HEK293T (cell line): Measurements from ENCODE around the gene NSMCE1.
"Not testable (repeated sequence)": the region's sequence is repeated elsewhere in the genome, so short reads cannot be mapped to it uniquely, and the experiment has no call there.

Experiments
- CTCF ChIA-PET: fragments of 350-600 bp; formaldehyde crosslinking; extraction: SDS; loops from one replicate; lab custom pipeline; 2021; ENCODE audit warnings: antibody characterized with exemption, inconsistent platforms; lab: Yijun Ruan, JAX
- POLR2A ChIA-PET: fragments of 350-600 bp; formaldehyde crosslinking; extraction: SDS; loops from one replicate; lab custom pipeline; 2020; ENCODE audit warnings: antibody characterized with exemption, inconsistent platforms; lab: Yijun Ruan, JAX
- DNase-seq: peaks from one replicate; pipeline ENCODE4 v3.0.0; 2012; ENCODE audit warnings: mixed read lengths; ENCODE audit errors: extremely low spot score
- BHLHE40 ChIP-seq: fragments of 450-650 bp; IDR thresholded peaks from 2 replicates; pipeline ENCODE4 v1.6.1; 2016; ENCODE audit warnings: mild to moderate bottlenecking, moderate library complexity, borderline replicate concordance
- CTBP1 ChIP-seq: fragments of 450-650 bp; IDR thresholded peaks from 2 replicates; pipeline ENCODE4 v1.6.1; 2016; ENCODE audit warnings: borderline replicate concordance
- ELF4 ChIP-seq: fragments of 450-650 bp; IDR thresholded peaks from 2 replicates; pipeline ENCODE4 v1.6.1; 2017; ENCODE audit warnings: antibody characterized with exemption
- FOXA1 ChIP-seq: fragments of 450-650 bp; IDR thresholded peaks from 2 replicates; pipeline ENCODE4 v1.6.1; 2016; ENCODE audit warnings: mild to moderate bottlenecking
- FOXK2 ChIP-seq: fragments of 450-650 bp; IDR thresholded peaks from 2 replicates; pipeline ENCODE4 v1.6.1; 2016; ENCODE audit warnings: mild to moderate bottlenecking
- FOXM1 ChIP-seq: fragments of 450-650 bp; IDR thresholded peaks from 2 replicates; pipeline ENCODE4 v1.6.1; 2017; ENCODE audit warnings: mild to moderate bottlenecking, borderline replicate concordance
- HDGF ChIP-seq: fragments of 450-650 bp; IDR thresholded peaks from 2 replicates; pipeline ENCODE4 v1.6.1; 2017; ENCODE audit warnings: antibody characterized with exemption, borderline replicate concordance
- L3MBTL2 ChIP-seq: fragments of 450-650 bp; conservative IDR thresholded peaks from 2 replicates; pipeline ENCODE4 v1.6.1; 2016; ENCODE audit warnings: mild to moderate bottlenecking
- LEF1 ChIP-seq: fragments of 450-650 bp; IDR thresholded peaks from 2 replicates; pipeline ENCODE4 v1.6.1; 2017; ENCODE audit warnings: mild to moderate bottlenecking, borderline replicate concordance
- NFRKB ChIP-seq: fragments of 450-650 bp; IDR thresholded peaks from 2 replicates; pipeline ENCODE4 v1.6.1; 2016; ENCODE audit warnings: mild to moderate bottlenecking, moderate library complexity
- PKNOX1 ChIP-seq: fragments of 450-650 bp; IDR thresholded peaks from 2 replicates; pipeline ENCODE4 v1.6.1; 2016
- SP1 ChIP-seq: fragments of 450-650 bp; IDR thresholded peaks from 2 replicates; pipeline ENCODE4 v1.6.1; 2017
- SUZ12 ChIP-seq: fragments of 450-650 bp; IDR thresholded peaks from 2 replicates; pipeline ENCODE4 v1.6.1; 2016; ENCODE audit warnings: mild to moderate bottlenecking
- TARDBP ChIP-seq: fragments of 450-650 bp; IDR thresholded peaks from 2 replicates; pipeline ENCODE4 v1.6.1; 2016
- ZNF384 ChIP-seq: fragments of 450-650 bp; IDR thresholded peaks from 2 replicates; pipeline ENCODE4 v1.6.1; 2016

NSMCE1 gene

DNA sequence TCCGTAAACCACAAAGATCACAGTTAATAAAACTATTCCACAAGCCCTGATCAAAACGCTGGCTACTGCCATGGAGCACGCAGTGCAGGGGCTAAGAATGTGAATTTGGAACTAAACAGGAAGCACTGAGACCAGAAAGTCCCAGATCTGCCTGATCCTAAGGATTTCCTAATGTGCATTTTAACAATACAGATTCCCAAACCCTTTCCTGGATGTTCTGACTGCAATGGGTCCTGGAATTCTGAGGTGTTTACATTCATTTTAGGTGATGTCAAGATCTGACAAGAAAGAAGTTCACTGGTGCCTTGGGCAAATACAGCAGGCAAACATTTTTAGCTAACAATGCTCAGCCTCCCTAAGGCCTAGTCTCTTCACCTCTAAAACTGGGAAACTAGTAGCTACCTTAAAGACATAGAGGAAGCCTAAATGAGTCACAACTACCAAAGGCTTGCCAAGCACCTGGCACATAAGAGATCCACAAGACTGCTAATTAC, 10.3 kb downstream of the NSMCE1 start:
- ChIA-PET POLR2A (interaction anchor here (1.0 kb wide), 1 partner anchor 10 kb away, joined by 4 read pairs; the partner anchor contains the start of gene NSMCE1), CTCF (no interaction called here)
- no peak for TF ChIP-seq LEF1
- no peak for TF ChIP-seq L3MBTL2
- TF ChIP-seq FOXA1, result no peak
- TF ChIP-seq FOXM1, result no peak
- TF ChIP-seq ZNF384, result no peak
- no peak for TF ChIP-seq CTBP1
- no peak for DNase-seq

- CTCF ChIA-PET, result no interaction called here
- POLR2A ChIA-PET, result interaction anchor here (0.6 to 1.0 kb wide), 2 partner anchors 11 to 54 kb away, joined by 3 to 4 read pairs; partner anchors contain the start of genes KDM8 and NSMCE1
- TF ChIP-seq SP1, result no peak
- TF ChIP-seq TARDBP, result no peak
- no peak for TF ChIP-seq PKNOX1
- TF ChIP-seq HDGF, result no peak
- DNase-seq, result no peak
These were observed 11.3 kb downstream of the NSMCE1 start for GRCh38 chr16:27257271-27257670.

DNA sequence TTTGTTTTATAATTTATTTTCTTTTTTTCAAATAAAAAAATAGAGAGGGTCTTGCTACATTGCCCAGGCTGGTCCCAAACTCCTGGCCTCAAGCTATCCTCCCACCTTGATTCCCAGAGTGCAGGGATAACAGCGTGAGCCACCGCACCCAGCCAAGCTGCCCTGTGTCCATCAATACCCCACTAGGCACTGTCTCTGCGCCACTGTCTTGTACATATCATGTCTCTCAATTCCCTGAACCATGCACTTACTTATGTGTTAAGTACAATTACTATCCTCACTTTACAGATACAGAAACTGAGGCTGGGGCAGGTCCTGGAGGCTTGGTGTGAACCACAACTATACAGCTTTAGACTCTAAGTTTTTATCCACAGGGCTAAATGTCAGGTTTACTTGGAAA, 11.7 kb downstream of the NSMCE1 start:
- POLR2A ChIA-PET, result no interaction called here
- CTCF ChIA-PET, result no interaction called here
- TF ChIP-seq FOXA1 (no peak), LEF1 (no peak), SUZ12 (no peak), ZNF384 (no peak), SP1 (no peak)
- DNase-seq, result no peak

- no peak for TF ChIP-seq PKNOX1
- no peak for TF ChIP-seq SUZ12
- TF ChIP-seq FOXK2, result no peak
- TF ChIP-seq TARDBP, result no peak
- no peak for TF ChIP-seq ELF4
- no peak for TF ChIP-seq BHLHE40
- TF ChIP-seq ZNF384, result no peak
- TF ChIP-seq HDGF, result no peak
- TF ChIP-seq FOXA1, result no peak
- no peak for TF ChIP-seq LEF1
- no peak for TF ChIP-seq L3MBTL2
- no peak for TF ChIP-seq FOXM1
- CTCF ChIA-PET, result no interaction called here
These were observed 14.2 kb downstream of the NSMCE1 start for GRCh38 chr16:27254262-27254811.

DNA sequence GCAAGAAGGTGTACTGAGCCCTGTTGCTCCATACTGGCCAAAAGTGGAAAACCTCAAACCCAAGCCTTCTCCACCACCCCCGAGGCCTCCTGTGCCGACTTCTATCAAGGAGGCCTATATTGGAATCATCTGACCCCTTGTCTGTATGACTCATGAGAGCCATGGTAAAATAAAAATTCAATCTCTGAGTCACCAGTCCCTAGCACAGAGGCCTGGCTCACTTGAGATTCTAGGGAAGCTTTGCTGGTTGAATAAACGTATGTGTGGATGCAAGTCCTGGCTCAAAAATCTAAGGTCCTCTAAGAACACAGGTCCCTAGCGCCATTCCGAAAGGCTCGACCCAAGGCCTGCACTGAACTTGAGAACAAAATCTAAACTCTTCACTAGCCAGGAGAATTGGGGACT, 15.0 kb downstream of the NSMCE1 start:
- TF ChIP-seq SP1 (no peak), FOXK2 (no peak), ZNF384 (no peak), PKNOX1 (no peak)
- POLR2A ChIA-PET, result no interaction called here
- DNase-seq, result no peak
- CTCF ChIA-PET, result no interaction called here

More at GRCh38 chr16:27254262-27254811, 14.2 kb downstream of the NSMCE1 start:
- DNase-seq, result no peak
- POLR2A ChIA-PET, result no interaction called here

DNA sequence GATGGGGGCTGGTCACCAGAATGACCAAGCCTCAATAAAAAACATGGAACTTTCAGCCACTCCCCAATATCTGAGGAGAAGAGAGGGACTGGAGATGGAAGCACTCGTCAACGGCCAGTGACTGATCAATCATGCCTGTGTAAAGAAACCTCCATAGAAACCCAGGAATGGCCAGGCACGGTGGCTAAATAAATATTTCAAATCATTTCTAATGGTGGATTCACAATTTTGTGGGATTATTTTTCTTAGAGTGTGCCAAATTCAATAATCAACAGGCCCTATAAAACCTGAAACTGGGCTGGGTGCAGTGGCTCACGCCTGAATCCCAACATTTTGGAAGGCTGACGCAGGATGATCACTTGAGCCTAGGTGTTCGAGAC, 16.4 kb downstream of the NSMCE1 start:
- ChIA-PET POLR2A (no interaction called here), CTCF (no interaction called here)
- no peak for TF ChIP-seq FOXM1
- TF ChIP-seq PKNOX1, result no peak
- TF ChIP-seq NFRKB, result no peak
- TF ChIP-seq CTBP1, result no peak
- no peak for TF ChIP-seq FOXA1
- no peak for DNase-seq

DNA sequence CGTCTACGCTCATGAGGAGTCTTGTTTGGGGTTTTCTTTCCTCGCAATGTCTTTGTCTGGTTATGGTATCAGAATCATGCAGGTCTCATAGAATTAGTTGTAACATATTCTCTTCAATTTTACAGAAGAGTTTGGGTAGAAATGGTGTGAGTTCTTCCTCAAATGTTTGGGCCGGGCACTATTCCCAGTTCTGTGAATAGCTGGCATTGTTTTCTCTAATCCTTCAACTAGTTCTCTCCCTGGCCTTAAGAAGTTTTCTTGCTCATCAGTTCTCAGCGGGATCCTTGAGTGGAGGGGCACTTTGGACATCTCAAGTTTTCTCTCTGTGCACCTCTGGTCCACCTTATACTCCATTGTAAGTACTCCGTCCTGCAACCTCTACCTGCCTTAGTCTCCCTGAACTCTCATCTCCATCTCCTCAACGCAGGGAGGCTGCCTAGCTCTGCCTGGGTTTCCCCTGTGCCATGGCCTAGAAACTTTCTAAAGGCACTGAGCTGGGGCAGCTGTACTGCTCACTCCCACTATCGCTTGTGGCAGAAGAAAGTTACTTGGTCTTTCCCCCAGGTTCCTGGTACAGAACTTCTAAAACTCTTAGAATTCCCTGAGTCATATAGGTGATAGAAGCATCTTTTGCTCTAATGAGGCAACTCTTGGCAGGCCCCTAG, 16.9 kb downstream of the NSMCE1 start:
- POLR2A ChIA-PET, result no interaction called here
- DNase-seq, result no peak
- CTCF ChIA-PET, result interaction anchor here (0.6 kb wide), 1 partner anchor 205 kb away, joined by 4 read pairs; no protein-coding TSS in a partner anchor
- TF ChIP-seq ELF4 (no peak), HDGF (no peak), SUZ12 (no peak), FOXK2 (no peak), FOXM1 (no peak), BHLHE40 (no peak), L3MBTL2 (no peak), ZNF384 (no peak), SP1 (no peak)

- CTCF ChIA-PET, result interaction anchor here (0.8 kb wide), 1 partner anchor 15 kb away, joined by 3 read pairs; no protein-coding TSS in a partner anchor
- POLR2A ChIA-PET, result not testable (repeated sequence)
These were observed 19.7 kb downstream of the NSMCE1 start for GRCh38 chr16:27248886-27249285.

More at GRCh38 chr16:27248886-27249285, 19.7 kb downstream of the NSMCE1 start:
- not testable (repeated sequence) for DNase-seq
